Hepatocyte (in vitro differentiated cells): ENCODE measurements around the gene AURKB.

ENCODE experiments used
- CTCF ChIP-seq: fragments of 200-600 bp; sonication (generic); IDR thresholded peaks from 2 replicates; pipeline ENCODE4 v1.5.1; 2016; ENCODE audit warnings: antibody characterized with exemption, mild to moderate bottlenecking; ENCODE audit not compliant: poor library complexity
- EZH2 ChIP-seq: fragments of 200-600 bp; sonication (generic); IDR thresholded peaks from 2 replicates; pipeline ENCODE4 v1.6.1; 2016; ENCODE audit warnings: antibody characterized with exemption, mild to moderate bottlenecking, borderline replicate concordance

GRCh38 chr17:8188263-8188839 lies 22.0 kb downstream of the AURKB start:
- TF ChIP-seq CTCF, result no peak
- TF ChIP-seq EZH2, result no peak
